Mesodermal cell (in vitro differentiated cells): Measurements from ENCODE around the gene ANKLE2.
"Not testable (repeated sequence)": the region's sequence is repeated elsewhere in the genome, so short reads cannot be mapped to it uniquely, and the experiment has no call there.

Experiments used
- H3K27ac ChIP-seq: 2 replicates; pipeline ENCODE4 v1.7.0; 2013; ENCODE audit warnings: mild to moderate bottlenecking, low read depth, low read length, moderate library complexity; ENCODE audit not compliant: severe bottlenecking
- H3K36me3 ChIP-seq: 2 replicates; pipeline ENCODE4 v1.7.1; 2013; ENCODE audit warnings: mild to moderate bottlenecking, low read length, moderate library complexity; ENCODE audit not compliant: control insufficient read depth, insufficient read depth
- H3K4me1 ChIP-seq: one replicate; pipeline ENCODE4 v1.7.1; 2013; ENCODE audit warnings: mild to moderate bottlenecking, low read length; ENCODE audit not compliant: insufficient read depth, control insufficient read depth, poor library complexity, severe bottlenecking
- H3K4me3 ChIP-seq: 2 replicates; pipeline ENCODE4 v1.7.0; 2013; ENCODE audit warnings: low read length, control low read depth, mild to moderate bottlenecking; ENCODE audit not compliant: insufficient read depth, poor library complexity, severe bottlenecking; ENCODE audit errors: extremely low read depth
- H3K9me3 ChIP-seq: 2 replicates; pipeline ENCODE4 v1.7.1; 2013; ENCODE audit warnings: mild to moderate bottlenecking, low read length, moderate library complexity; ENCODE audit not compliant: control insufficient read depth
- WGBS, 2 experiments: methylation state at CpG; one replicate each; pipeline ENCODE4 v1.1.5; 2013; ENCODE audit warnings: missing lambda C conversion rate in 2 of 2; ENCODE audit not compliant: insufficient coverage in 2 of 2; 5-methylcytosine and 5-hydroxymethylcytosine counted together

ANKLE2 gene

GRCh38 chr12:132795847-132796246 is 34.2 kb upstream of the ANKLE2 start:
- H3K27ac ChIP-seq: no peak overlapping the region
- no peak overlapping the region for H3K4me3 ChIP-seq
- H3K4me1 ChIP-seq: no peaks in the 10 kb centered on the region
- 94 to 96% methylated on average over 13 to 14 of the region's 14 CpGs for WGBS, 2 experiments
- H3K9me3 ChIP-seq: no peaks in the 10 kb centered on the region
- peaks cover 92% of the 10 kb centered on the region for H3K36me3 ChIP-seq

- H3K36me3 ChIP-seq: peaks cover 84% of the 10 kb centered on the region
- not testable (repeated sequence) for H3K4me1 ChIP-seq
- 78 to 100% methylated on average over 1 to 2 of the region's 2 CpGs for WGBS, 2 experiments
Measured at GRCh38 chr12:132791940-132792339, 30.3 kb upstream of the ANKLE2 start.

GRCh38 chr12:132789099-132789471 is 27.5 kb upstream of the ANKLE2 start:
- H3K36me3 ChIP-seq: peaks cover 76% of the 10 kb centered on the region
- no peaks in the 10 kb centered on the region for H3K4me1 ChIP-seq
- WGBS, 2 experiments: 92 to 94% methylated on average over 17 to 20 of the region's 21 CpGs
- H3K9me3 ChIP-seq: no peaks in the 10 kb centered on the region
- no peak overlapping the region for H3K27ac ChIP-seq
- no peak overlapping the region for H3K4me3 ChIP-seq

More at GRCh38 chr12:132791940-132792339, 30.3 kb upstream of the ANKLE2 start:
- not testable (repeated sequence) for H3K4me3 ChIP-seq, H3K27ac ChIP-seq, H3K9me3 ChIP-seq

- Histone ChIP-seq H3K9me3 (no peaks in the 10 kb centered on the region), H3K36me3 (peaks cover 76% of the 10 kb centered on the region), H3K4me3 (no peak overlapping the region), H3K4me1 (no peaks in the 10 kb centered on the region), H3K27ac (no peak overlapping the region)
- WGBS, 2 experiments: 92 to 98% methylated on average over 22 of the region's 29 CpGs
Measured at GRCh38 chr12:132788375-132789098, 26.9 kb upstream of the ANKLE2 start.

- Histone ChIP-seq H3K4me1 (no peaks in the 10 kb centered on the region), H3K36me3 (peaks cover 81% of the 10 kb centered on the region)
- 91 to 99% methylated on average over 7 to 15 of the region's 15 CpGs for WGBS, 2 experiments
Measured at GRCh38 chr12:132787877-132788276, 26.2 kb upstream of the ANKLE2 start.

GRCh38 chr12:132786192-132786591 is 24.6 kb upstream of the ANKLE2 start:
- peaks cover 80% of the 10 kb centered on the region for H3K36me3 ChIP-seq
- H3K9me3 ChIP-seq: no peaks in the 10 kb centered on the region
- no peak overlapping the region for H3K27ac ChIP-seq
- H3K4me1 ChIP-seq: no peaks in the 10 kb centered on the region
- 94 to 95% methylated on average over 21 of the region's 21 CpGs for WGBS, 2 experiments
- no peak overlapping the region for H3K4me3 ChIP-seq

More at GRCh38 chr12:132787877-132788276, 26.2 kb upstream of the ANKLE2 start:
- Histone ChIP-seq H3K9me3 (no peaks in the 10 kb centered on the region), H3K27ac (no peak overlapping the region), H3K4me3 (no peak overlapping the region)

GRCh38 chr12:132784580-132784979 is 22.9 kb upstream of the ANKLE2 start:
- WGBS, 2 experiments: 90 to 98% methylated on average over 9 of the region's 9 CpGs
- no peak overlapping the region for H3K27ac ChIP-seq
- no peaks in the 10 kb centered on the region for H3K4me1 ChIP-seq
- H3K4me3 ChIP-seq: no peak overlapping the region
- no peaks in the 10 kb centered on the region for H3K9me3 ChIP-seq
- peaks cover 80% of the 10 kb centered on the region for H3K36me3 ChIP-seq

GRCh38 chr12:132783917-132784531 is 22.4 kb upstream of the ANKLE2 start:
- peaks cover 79% of the 10 kb centered on the region for H3K36me3 ChIP-seq

GRCh38 chr12:132781938-132782337 is 20.3 kb upstream of the ANKLE2 start:
- Histone ChIP-seq H3K27ac (no peak overlapping the region), H3K36me3 (peaks cover 89% of the 10 kb centered on the region), H3K4me3 (no peak overlapping the region), H3K4me1 (no peaks in the 10 kb centered on the region), H3K9me3 (no peaks in the 10 kb centered on the region)
- 90 to 94% methylated on average over 10 to 11 of the region's 12 CpGs for WGBS, 2 experiments

More at GRCh38 chr12:132783917-132784531, 22.4 kb upstream of the ANKLE2 start:
- Histone ChIP-seq H3K4me1 (no peaks in the 10 kb centered on the region), H3K27ac (no peak overlapping the region), H3K4me3 (no peak overlapping the region), H3K9me3 (no peaks in the 10 kb centered on the region)
- WGBS, 2 experiments: 95 to 96% methylated on average over 21 to 22 of the region's 22 CpGs

- H3K4me3 ChIP-seq: no peak overlapping the region
- no peak overlapping the region for H3K27ac ChIP-seq
- no peaks in the 10 kb centered on the region for H3K9me3 ChIP-seq
- WGBS, 2 experiments: 97 to 98% methylated on average over 20 to 25 of the region's 30 CpGs
- H3K36me3 ChIP-seq: peaks cover 97% of the 10 kb centered on the region
- no peaks in the 10 kb centered on the region for H3K4me1 ChIP-seq
Measured at GRCh38 chr12:132779781-132780353, 18.2 kb upstream of the ANKLE2 start.

- H3K9me3 ChIP-seq: no peaks in the 10 kb centered on the region
- 94% methylated on average over 17 to 20 of the region's 20 CpGs for WGBS, 2 experiments
- no peak overlapping the region for H3K27ac ChIP-seq
- H3K36me3 ChIP-seq: peaks cover 98% of the 10 kb centered on the region
- no peak overlapping the region for H3K4me3 ChIP-seq
- no peaks in the 10 kb centered on the region for H3K4me1 ChIP-seq
Measured at GRCh38 chr12:132777614-132778013, 16.0 kb upstream of the ANKLE2 start.
